ENCODE measurements around the gene HCRTR2. TPM values are rescaled to one million over a fixed set of nuclear protein-coding genes. Genes with fewer than 3 reads are reported as not detected.

The HCRTR2 gene
- total and polyA plus RNA-seq, 9 donors, result 0.06 to 0.17 (median 0.12) TPM; not detected in 5

GRCh38 chr6:55319961-55320695, 145.8 kb downstream of the HCRTR2 start:
- Histone ChIP-seq H3K27ac (ENCODE audit: low read length) (no peak overlapping the region), H3K36me3 (ENCODE audit: control insufficient read depth, insufficient read depth, low read length) (no peaks in the 10 kb centered on the region), H3K4me3 (ENCODE audit: low read length) (no peak overlapping the region), H3K9me3 (replicated peaks; ENCODE audit: control insufficient read depth, low read depth, low read length) (no peaks in the 10 kb centered on the region), H3K4me1 (ENCODE audit: control insufficient read depth, insufficient read depth, low read length) (no peaks in the 10 kb centered on the region), H3K27me3 (ENCODE audit: control insufficient read depth, insufficient read depth, low read length) (no peaks in the 10 kb centered on the region)
- no peak for DNase-seq

- Histone ChIP-seq H3K27me3 (ENCODE audit: control insufficient read depth, insufficient read depth, low read length) (no peaks in the 10 kb centered on the region), H3K4me1 (ENCODE audit: control insufficient read depth, insufficient read depth, low read length) (no peaks in the 10 kb centered on the region), H3K4me3 (ENCODE audit: low read length) (no peak overlapping the region), H3K27ac (ENCODE audit: low read length) (no peak overlapping the region), H3K9me3 (replicated peaks; ENCODE audit: control insufficient read depth, low read depth, low read length) (no peaks in the 10 kb centered on the region), H3K36me3 (ENCODE audit: control insufficient read depth, insufficient read depth, low read length) (no peaks in the 10 kb centered on the region)
- DNase-seq, result no peak
- WGBS (ENCODE audit: insufficient coverage), result no CpG with 5 or more reads among the region's 2 CpGs
These were observed 146.4 kb downstream of the HCRTR2 start for GRCh38 chr6:55320696-55321086.

GRCh38 chr6:55327169-55327568, 152.9 kb downstream of the HCRTR2 start, which contains the start of gene GFRAL:
TSS of gene GFRAL (plus strand) at chr6:55327469. CDS start at chr6:55327555, 86 bp downstream.
- H3K9me3 ChIP-seq (replicated peaks; ENCODE audit: control insufficient read depth, low read depth, low read length), result no peaks in the 10 kb centered on the region
- H3K27ac ChIP-seq (ENCODE audit: low read length), result no peak within 1 kb of the TSS
- WGBS (ENCODE audit: insufficient coverage), result no CpG with 5 or more reads among the region's 5 CpGs

More at GRCh38 chr6:55327169-55327568, 152.9 kb downstream of the HCRTR2 start, which contains the start of gene GFRAL:
- no peak within 1 kb of the TSS for H3K4me3 ChIP-seq (ENCODE audit: low read length)
- no peaks in the 10 kb centered on the region for H3K4me1 ChIP-seq (ENCODE audit: control insufficient read depth, insufficient read depth, low read length)
- no peaks in the 10 kb centered on the region for H3K27me3 ChIP-seq (ENCODE audit: control insufficient read depth, insufficient read depth, low read length)
- no peak for DNase-seq
- no peaks in the 10 kb centered on the region for H3K36me3 ChIP-seq (ENCODE audit: control insufficient read depth, insufficient read depth, low read length)

Other genes with a start within 250 kb of the HCRTR2 start
- gene GFRAL, start 153.0 kb downstream of the HCRTR2 start, total RNA-seq, result 0.13 TPM
- under 1 TPM; 0.10 to 0.39 (median 0.19) TPM for gene GFRAL, start 153.0 kb downstream of the HCRTR2 start, polyA plus RNA-seq (ENCODE audit: insufficient read depth in 1 of 8, insufficient read length in 8 of 8, low replicate concordance in 1 of 8)

All from muscle of leg (tissue), 11 donors.